Colonic mucosa (tissue), 4 donors: ENCODE results near the gene MRPS18B. TPM values are rescaled to one million over a fixed set of nuclear protein-coding genes. Genes with fewer than 3 reads are reported as not detected.
A peak's percentile ranks its signal among the peaks of the same experiment; 100 is the strongest.

Experiments
- DNase-seq: peaks from one replicate; pipeline ENCODE4 v3.0.0-alpha.2; 2020
- H3K27ac ChIP-seq: fragments of 200-600 bp; one replicate; pipeline ENCODE4 v1.8.0; 2021
- H3K27me3 ChIP-seq: fragments of 200-600 bp; one replicate; pipeline ENCODE4 v1.8.0; 2021
- H3K36me3 ChIP-seq: fragments of 200-600 bp; one replicate; pipeline ENCODE4 v1.8.0; 2021
- H3K4me1 ChIP-seq: fragments of 200-600 bp; one replicate; pipeline ENCODE4 v1.8.0; 2021; ENCODE audit warnings: mild to moderate bottlenecking
- H3K4me3 ChIP-seq: fragments of 200-600 bp; one replicate; pipeline ENCODE4 v1.8.0; 2021
- H3K9ac ChIP-seq, 2 donors: one replicate each; pipeline ENCODE4 v1.7.0; 2013; ENCODE audit warnings: control low read depth in 2 of 2, low read depth in 2 of 2, low read length in 2 of 2
- H3K9me3 ChIP-seq: fragments of 200-600 bp; one replicate; pipeline ENCODE4 v1.8.0; 2021
- CTCF ChIP-seq: fragments of 200-600 bp; IDR thresholded peaks from one replicate; pipeline ENCODE4 v1.8.0; 2022; ENCODE audit warnings: antibody characterized with exemption, mild to moderate bottlenecking
- intact Hi-C: fragments of 100-400 bp; cut with DNase I; formaldehyde crosslinking; loops from one replicate; pipeline ENCODE4 v1.14.1; 2022
- total RNA-seq, 2 donors: library from RNA; stranded (reverse); fragmentation: NEBNext Ultra II Directional in 1 of 2; extraction: Animal tissue kit (Norgen Biotek cat#: 25700) in 1 of 2; gene quantifications; one replicate each; pipeline ENCODE4 v1.2.1, GENCODE V29; 2021
- donor health status: healthy.
- donor health status: DM: no; HTN: no; CAD: no.
- donor health status: DM: no; HTN: no; CAD: no.

Gene MRPS18B
- total RNA-seq, 2 donors from 2014 or later: 63.6 to 70.3 TPM

GRCh38 chr6:30571762-30572082, 45.9 kb upstream of the MRPS18B start:
- no peak for TF ChIP-seq CTCF
- peak overlapping the region; percentile 92 for H3K27ac ChIP-seq
- H3K27me3 ChIP-seq: no peaks in the 10 kb centered on the region
- peak overlapping the region; percentile 84 to 88 for H3K9ac ChIP-seq
- DNase-seq: no peak
- H3K9me3 ChIP-seq: no peaks in the 10 kb centered on the region
- no peaks in the 10 kb centered on the region for H3K36me3 ChIP-seq
- peak overlapping the region; percentile 73 for H3K4me3 ChIP-seq
- intact Hi-C loops: no loop called here
- H3K4me1 ChIP-seq: peaks cover 21% of the 10 kb centered on the region

- DNase-seq: no peak
- no peak for TF ChIP-seq CTCF
- no peaks in the 10 kb centered on the region for H3K27me3 ChIP-seq
Measured at GRCh38 chr6:30572148-30572547, 45.5 kb upstream of the MRPS18B start.

GRCh38 chr6:30573113-30573512, 44.5 kb upstream of the MRPS18B start:
- no peak for TF ChIP-seq CTCF
- no peak overlapping the region for H3K4me3 ChIP-seq
- H3K27me3 ChIP-seq: no peaks in the 10 kb centered on the region
- H3K4me1 ChIP-seq: peaks cover 21% of the 10 kb centered on the region
- intact Hi-C loops: no loop called here
- H3K36me3 ChIP-seq: peaks cover 4% of the 10 kb centered on the region
- no peak overlapping the region for H3K9ac ChIP-seq
- DNase-seq: no peak
- H3K27ac ChIP-seq: no peak overlapping the region
- no peaks in the 10 kb centered on the region for H3K9me3 ChIP-seq

More at GRCh38 chr6:30572148-30572547, 45.5 kb upstream of the MRPS18B start:
- H3K4me1 ChIP-seq: peaks cover 21% of the 10 kb centered on the region
- H3K9ac ChIP-seq: peak overlapping the region; percentile 84 to 88
- no peaks in the 10 kb centered on the region for H3K9me3 ChIP-seq
- peak overlapping the region; percentile 92 for H3K27ac ChIP-seq
- H3K36me3 ChIP-seq: no peaks in the 10 kb centered on the region
- intact Hi-C loops: no loop called here
- peak overlapping the region; percentile 73 for H3K4me3 ChIP-seq

- H3K9me3 ChIP-seq: no peaks in the 10 kb centered on the region
- peaks cover 2% of the 10 kb centered on the region for H3K4me1 ChIP-seq
- no peaks in the 10 kb centered on the region for H3K27me3 ChIP-seq
- H3K4me3 ChIP-seq: no peak overlapping the region
- no peak for DNase-seq
- no peak overlapping the region for H3K9ac ChIP-seq
- no peak for TF ChIP-seq CTCF
- intact Hi-C loops: no loop called here
- no peak overlapping the region for H3K27ac ChIP-seq
- H3K36me3 ChIP-seq: peaks cover 13% of the 10 kb centered on the region
Measured at GRCh38 chr6:30578051-30578450, 39.6 kb upstream of the MRPS18B start.

- DNase-seq: no peak
- H3K9ac ChIP-seq: no peak overlapping the region
Measured at GRCh38 chr6:30583921-30584320, 33.7 kb upstream of the MRPS18B start.

More at GRCh38 chr6:30583921-30584320, 33.7 kb upstream of the MRPS18B start:
- Histone ChIP-seq H3K27ac (no peak overlapping the region), H3K36me3 (peaks cover 5% of the 10 kb centered on the region), H3K4me3 (no peak overlapping the region), H3K4me1 (no peaks in the 10 kb centered on the region), H3K9me3 (no peaks in the 10 kb centered on the region), H3K27me3 (no peaks in the 10 kb centered on the region)
- intact Hi-C loops: no loop called here
- no peak for TF ChIP-seq CTCF
